GM10248 (cell line): ENCODE data around the gene ARL1.

ENCODE experiments used
- CTCF ChIA-PET: fragments of 300-600 bp; sonication (Branson Sonifier 250); formaldehyde crosslinking; extraction: SDS; loops from one replicate; lab custom pipeline; 2021; ENCODE audit warnings: antibody characterized with exemption; lab: Yijun Ruan, JAX
- POLR2A ChIA-PET: fragments of 350-650 bp; sonication (Branson Sonifier 250); formaldehyde crosslinking; extraction: SDS; loops from one replicate; lab custom pipeline; 2020; ENCODE audit warnings: antibody characterized with exemption; lab: Yijun Ruan, JAX
- DNase-seq: peaks from one replicate; pipeline ENCODE4 v3.0.0; 2012; ENCODE audit errors: extremely low spot score
- TF ChIP-seq, protein P1 (sequence below): IDR thresholded peaks from 2 replicates; pipeline ENCODE4 v1.5.1; 2012; ENCODE audit warnings: mild to moderate bottlenecking, low read depth; ENCODE audit errors: extremely low read depth, missing control alignments, control extremely low read depth

Gene ARL1

DNA sequence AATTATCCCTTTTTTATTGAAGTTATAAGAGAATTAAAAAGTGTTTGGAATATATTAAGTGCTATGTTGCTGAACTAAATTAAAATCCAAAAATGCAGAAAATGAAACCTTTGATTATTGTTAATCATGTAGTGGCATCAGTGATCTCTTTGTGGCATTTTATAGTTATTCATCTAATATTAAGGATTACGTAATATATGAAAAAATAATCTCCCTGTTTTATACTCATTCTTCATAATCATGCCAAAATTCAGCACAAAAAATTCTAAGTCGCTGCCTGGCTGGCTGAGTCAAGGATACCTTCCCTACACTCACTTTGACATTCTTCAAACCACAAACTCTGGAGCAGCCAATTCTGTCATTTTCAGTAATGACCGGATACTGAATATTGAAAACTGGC is 63.7 kb downstream of the ARL1 start:
- POLR2A ChIA-PET, result no interaction called here
- CTCF ChIA-PET, result no interaction called here
- TF ChIP-seq, protein P1, sequence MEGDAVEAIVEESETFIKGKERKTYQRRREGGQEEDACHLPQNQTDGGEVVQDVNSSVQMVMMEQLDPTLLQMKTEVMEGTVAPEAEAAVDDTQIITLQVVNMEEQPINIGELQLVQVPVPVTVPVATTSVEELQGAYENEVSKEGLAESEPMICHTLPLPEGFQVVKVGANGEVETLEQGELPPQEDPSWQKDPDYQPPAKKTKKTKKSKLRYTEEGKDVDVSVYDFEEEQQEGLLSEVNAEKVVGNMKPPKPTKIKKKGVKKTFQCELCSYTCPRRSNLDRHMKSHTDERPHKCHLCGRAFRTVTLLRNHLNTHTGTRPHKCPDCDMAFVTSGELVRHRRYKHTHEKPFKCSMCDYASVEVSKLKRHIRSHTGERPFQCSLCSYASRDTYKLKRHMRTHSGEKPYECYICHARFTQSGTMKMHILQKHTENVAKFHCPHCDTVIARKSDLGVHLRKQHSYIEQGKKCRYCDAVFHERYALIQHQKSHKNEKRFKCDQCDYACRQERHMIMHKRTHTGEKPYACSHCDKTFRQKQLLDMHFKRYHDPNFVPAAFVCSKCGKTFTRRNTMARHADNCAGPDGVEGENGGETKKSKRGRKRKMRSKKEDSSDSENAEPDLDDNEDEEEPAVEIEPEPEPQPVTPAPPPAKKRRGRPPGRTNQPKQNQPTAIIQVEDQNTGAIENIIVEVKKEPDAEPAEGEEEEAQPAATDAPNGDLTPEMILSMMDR, result no peak
- DNase-seq, result no peak
